Panc1 (cell line): ENCODE data around the gene FSTL5. TPM values are rescaled to one million over a fixed set of nuclear protein-coding genes. Genes with fewer than 3 reads are reported as not detected.

Experiments used
- ATAC-seq: fragments of 200-7000 bp; cut with Tn5 transposase; 2 replicates; pipeline ENCODE4 v1.9.1; 2020; ENCODE audit warnings: mild to moderate bottlenecking, moderate library complexity
- BruUV-seq: library from RNA; stranded (reverse); fragments of 400-500 nt; replicated peaks from 2 replicates; lab custom pipeline; 2021; lab: Mats Ljungman, UMichigan
- CTCF ChIA-PET: fragments of 300-600 bp; sonication (Branson Sonifier 250); formaldehyde crosslinking; loops from one replicate; lab custom pipeline; 2022; ENCODE audit warnings: antibody characterized with exemption; lab: Charles Lee
- POLR2A ChIA-PET: fragments of 300-600 bp; sonication (Branson Sonifier 250); formaldehyde crosslinking; loops from one replicate; lab custom pipeline; 2022; ENCODE audit warnings: antibody characterized with exemption; lab: Charles Lee
- DNase-seq: peaks from one replicate; pipeline ENCODE4 v3.0.0-alpha.2; 2010; ENCODE audit warnings: low read depth, low spot score
- H3K27ac ChIP-seq: 2 replicates; pipeline ENCODE4 v1.5.1; 2011; ENCODE audit warnings: mild to moderate bottlenecking, low read length, inconsistent platforms
- H3K27me3 ChIP-seq: fragments of 200-500 bp; sonication (Bioruptor generic); 2 replicates; pipeline ENCODE4 v1.6.0; 2014; ENCODE audit warnings: low read length, inconsistent platforms; ENCODE audit not compliant: control insufficient read depth, insufficient read depth
- H3K36me3 ChIP-seq: fragments of 200-500 bp; sonication (Bioruptor generic); 2 replicates; pipeline ENCODE4 v1.5.1; 2014; ENCODE audit warnings: inconsistent platforms, mild to moderate bottlenecking, low read length, moderate library complexity; ENCODE audit not compliant: control insufficient read depth, insufficient read depth
- H3K4me1 ChIP-seq: 2 replicates; pipeline ENCODE4 v1.5.1; 2011; ENCODE audit warnings: inconsistent platforms, mild to moderate bottlenecking, low read length, moderate library complexity; ENCODE audit not compliant: control insufficient read depth, insufficient read depth
- H3K4me3 ChIP-seq, 2 experiments: 2 replicates each; pipeline ENCODE4 v1.5.1; 2011 to 2012; ENCODE audit warnings: low read depth in 2 of 2, low read length in 2 of 2, mild to moderate bottlenecking in 2 of 2, inconsistent platforms in 1 of 2, moderate library complexity in 1 of 2
- H3K9me3 ChIP-seq: fragments of 200-500 bp; sonication (Bioruptor generic); 2 replicates; pipeline ENCODE4 v1.5.1; 2014; ENCODE audit warnings: low read depth, mild to moderate bottlenecking, inconsistent platforms, low read length, moderate library complexity; ENCODE audit not compliant: control insufficient read depth, insufficient read depth
- POLR2AphosphoS5 ChIP-seq: IDR thresholded peaks from 2 replicates; pipeline ENCODE4 v1.6.1; 2012; ENCODE audit warnings: mild to moderate bottlenecking, low read depth, low read length, moderate library complexity
- SIN3A ChIP-seq: IDR thresholded peaks from 2 replicates; pipeline ENCODE4 v1.6.1; 2012; ENCODE audit warnings: low read depth, mild to moderate bottlenecking, low read length, moderate library complexity, borderline replicate concordance; ENCODE audit not compliant: insufficient read depth
- TCF7L2 ChIP-seq: IDR thresholded peaks from 2 replicates; pipeline ENCODE4 v1.6.1; 2011; ENCODE audit warnings: mild to moderate bottlenecking, low read depth, low read length, inconsistent platforms
- in situ Hi-C: cut with HindIII; loops from 2 replicates; pipeline ENCODE4 v1.10.0; 2016; ENCODE audit warnings: low sequenced_read_pairs, low pct_unique_long_range_greater_than_20kb
- intact Hi-C: fragments of 100-400 bp; cut with micrococcal nuclease; formaldehyde crosslinking; loops from one replicate; pipeline ENCODE4 v1.10.0; 2022; ENCODE audit not compliant: unreplicated experiment
- total RNA-seq: library from RNA; stranded (reverse); gene quantifications from one replicate; pipeline ENCODE4 v1.2.1, GENCODE V29; 2021; ENCODE audit not compliant: unreplicated experiment
- TF ChIP-seq, protein P1 (sequence below), 2 experiments: IDR thresholded peaks; 2 replicates each; pipeline ENCODE4 v1.6.1; 2011 to 2012; ENCODE audit warnings: low read depth in 2 of 2, control low read depth in 1 of 2, low read length in 1 of 2, mild to moderate bottlenecking in 1 of 2, moderate library complexity in 1 of 2; ENCODE audit not compliant: insufficient read depth in 1 of 2
- TF ChIP-seq, protein P2 (sequence below): fragments of 450-650 bp; IDR thresholded peaks from 2 replicates; pipeline ENCODE4 v1.5.1; 2017; ENCODE audit warnings: mild to moderate bottlenecking

The FSTL5 gene
- total RNA-seq, 1 experiment from 2014 or later: 0.67 TPM

DNA sequence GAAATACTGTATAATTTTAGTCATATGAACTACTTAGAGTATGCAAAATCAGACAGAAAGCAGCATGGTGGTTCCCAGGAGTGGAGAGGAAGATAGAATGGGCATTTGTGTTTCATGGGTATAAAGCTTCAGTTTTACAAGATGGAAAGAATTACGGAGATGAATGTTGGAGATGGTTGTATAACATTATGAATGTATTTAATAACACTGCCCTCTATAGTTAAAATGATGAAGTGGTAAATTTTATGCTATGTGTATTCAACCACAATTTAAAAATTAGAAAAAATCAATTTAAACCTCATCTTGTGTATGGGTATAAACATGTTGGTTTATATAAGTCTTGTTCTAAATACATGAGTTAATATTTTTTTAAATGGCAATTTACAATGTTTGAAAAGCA is 521.1 kb downstream of the FSTL5 start:
- H3K27ac ChIP-seq: no peak overlapping the region
- ATAC-seq: no peak
- intact Hi-C loops: loop anchor here (5.0 kb wide), 1 partner anchor 80 kb away; no protein-coding TSS in a partner anchor
- POLR2A ChIA-PET: no interaction called here
- no peaks in the 10 kb centered on the region for H3K27me3 ChIP-seq
- CTCF ChIA-PET: no interaction called here
- H3K4me1 ChIP-seq: no peaks in the 10 kb centered on the region
- in situ Hi-C loops: no loop called here
- TF ChIP-seq, protein P1, sequence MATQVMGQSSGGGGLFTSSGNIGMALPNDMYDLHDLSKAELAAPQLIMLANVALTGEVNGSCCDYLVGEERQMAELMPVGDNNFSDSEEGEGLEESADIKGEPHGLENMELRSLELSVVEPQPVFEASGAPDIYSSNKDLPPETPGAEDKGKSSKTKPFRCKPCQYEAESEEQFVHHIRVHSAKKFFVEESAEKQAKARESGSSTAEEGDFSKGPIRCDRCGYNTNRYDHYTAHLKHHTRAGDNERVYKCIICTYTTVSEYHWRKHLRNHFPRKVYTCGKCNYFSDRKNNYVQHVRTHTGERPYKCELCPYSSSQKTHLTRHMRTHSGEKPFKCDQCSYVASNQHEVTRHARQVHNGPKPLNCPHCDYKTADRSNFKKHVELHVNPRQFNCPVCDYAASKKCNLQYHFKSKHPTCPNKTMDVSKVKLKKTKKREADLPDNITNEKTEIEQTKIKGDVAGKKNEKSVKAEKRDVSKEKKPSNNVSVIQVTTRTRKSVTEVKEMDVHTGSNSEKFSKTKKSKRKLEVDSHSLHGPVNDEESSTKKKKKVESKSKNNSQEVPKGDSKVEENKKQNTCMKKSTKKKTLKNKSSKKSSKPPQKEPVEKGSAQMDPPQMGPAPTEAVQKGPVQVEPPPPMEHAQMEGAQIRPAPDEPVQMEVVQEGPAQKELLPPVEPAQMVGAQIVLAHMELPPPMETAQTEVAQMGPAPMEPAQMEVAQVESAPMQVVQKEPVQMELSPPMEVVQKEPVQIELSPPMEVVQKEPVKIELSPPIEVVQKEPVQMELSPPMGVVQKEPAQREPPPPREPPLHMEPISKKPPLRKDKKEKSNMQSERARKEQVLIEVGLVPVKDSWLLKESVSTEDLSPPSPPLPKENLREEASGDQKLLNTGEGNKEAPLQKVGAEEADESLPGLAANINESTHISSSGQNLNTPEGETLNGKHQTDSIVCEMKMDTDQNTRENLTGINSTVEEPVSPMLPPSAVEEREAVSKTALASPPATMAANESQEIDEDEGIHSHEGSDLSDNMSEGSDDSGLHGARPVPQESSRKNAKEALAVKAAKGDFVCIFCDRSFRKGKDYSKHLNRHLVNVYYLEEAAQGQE (IDR thresholded peaks at IDR 0.05; ENCODE audit: insufficient read depth in 1 of 2, low read depth in 2 of 2, low read length in 1 of 2): no peak
- TF ChIP-seq POLR2AphosphoS5 (no peak), SIN3A (no peak), TCF7L2 (no peak)
- TF ChIP-seq, protein P2, sequence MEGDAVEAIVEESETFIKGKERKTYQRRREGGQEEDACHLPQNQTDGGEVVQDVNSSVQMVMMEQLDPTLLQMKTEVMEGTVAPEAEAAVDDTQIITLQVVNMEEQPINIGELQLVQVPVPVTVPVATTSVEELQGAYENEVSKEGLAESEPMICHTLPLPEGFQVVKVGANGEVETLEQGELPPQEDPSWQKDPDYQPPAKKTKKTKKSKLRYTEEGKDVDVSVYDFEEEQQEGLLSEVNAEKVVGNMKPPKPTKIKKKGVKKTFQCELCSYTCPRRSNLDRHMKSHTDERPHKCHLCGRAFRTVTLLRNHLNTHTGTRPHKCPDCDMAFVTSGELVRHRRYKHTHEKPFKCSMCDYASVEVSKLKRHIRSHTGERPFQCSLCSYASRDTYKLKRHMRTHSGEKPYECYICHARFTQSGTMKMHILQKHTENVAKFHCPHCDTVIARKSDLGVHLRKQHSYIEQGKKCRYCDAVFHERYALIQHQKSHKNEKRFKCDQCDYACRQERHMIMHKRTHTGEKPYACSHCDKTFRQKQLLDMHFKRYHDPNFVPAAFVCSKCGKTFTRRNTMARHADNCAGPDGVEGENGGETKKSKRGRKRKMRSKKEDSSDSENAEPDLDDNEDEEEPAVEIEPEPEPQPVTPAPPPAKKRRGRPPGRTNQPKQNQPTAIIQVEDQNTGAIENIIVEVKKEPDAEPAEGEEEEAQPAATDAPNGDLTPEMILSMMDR: no peak; the same call in 1 of the 2 replicates
- no peak for DNase-seq
- no peaks in the 10 kb centered on the region for H3K36me3 ChIP-seq
- H3K4me3 ChIP-seq: no peak overlapping the region
- no peaks in the 10 kb centered on the region for H3K9me3 ChIP-seq
- BruUV-seq: no TSS peak

DNA sequence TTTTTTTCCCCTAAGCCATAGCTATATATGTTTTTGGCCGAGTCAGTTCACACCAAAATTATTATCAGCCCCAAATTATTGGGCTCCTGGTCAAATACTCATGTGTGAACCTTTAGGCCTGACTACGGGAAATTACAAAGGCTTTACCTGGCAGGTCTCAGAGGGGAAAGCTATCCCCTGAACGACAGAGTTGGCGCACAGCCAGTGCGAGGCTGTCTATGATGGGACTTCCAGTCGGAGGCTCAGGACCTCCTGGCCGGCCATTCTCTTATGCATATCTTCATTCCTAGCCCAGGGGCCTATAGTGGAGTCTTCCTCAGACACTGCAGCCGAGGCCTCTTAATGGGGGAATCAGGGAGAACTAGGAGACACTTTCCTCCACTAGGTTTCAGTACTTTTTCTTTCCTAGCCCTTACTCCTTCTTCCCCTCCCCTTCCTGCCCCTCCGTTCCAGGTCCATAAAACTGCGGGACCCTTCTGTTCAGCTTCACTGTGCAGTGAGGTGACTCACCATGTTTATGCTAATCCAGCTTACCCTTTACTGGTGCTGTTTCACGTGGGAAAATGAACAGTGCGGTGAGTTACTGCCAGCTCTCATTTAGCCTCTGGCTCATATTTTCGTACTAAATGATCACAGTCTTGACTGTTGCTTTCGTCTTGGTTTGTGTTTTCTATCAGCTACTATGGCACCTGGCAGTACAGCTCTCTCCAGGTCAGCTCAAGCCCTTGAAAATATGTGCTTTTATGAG is 533.9 kb downstream of the FSTL5 start:
- H3K4me1 ChIP-seq: no peaks in the 10 kb centered on the region
- H3K27me3 ChIP-seq: no peaks in the 10 kb centered on the region
- intact Hi-C loops (no loop called here), in situ Hi-C loops (no loop called here)
- POLR2A ChIA-PET: no interaction called here
- CTCF ChIA-PET: no interaction called here
- H3K9me3 ChIP-seq: no peaks in the 10 kb centered on the region
- ATAC-seq (peak; percentile 75; the same call in 1 of the 2 replicates), DNase-seq (no peak)
- no peaks in the 10 kb centered on the region for H3K36me3 ChIP-seq
- H3K4me3 ChIP-seq: no peak overlapping the region
- TF ChIP-seq, protein P2: no peak
- TF ChIP-seq, protein P1 (IDR thresholded peaks at IDR 0.05; ENCODE audit: insufficient read depth in 1 of 2, low read depth in 2 of 2, low read length in 1 of 2): no peak
- TF ChIP-seq POLR2AphosphoS5 (no peak), TCF7L2 (no peak), SIN3A (no peak)
- H3K27ac ChIP-seq: no peak overlapping the region
- no TSS peak for BruUV-seq
